ENCODE data around the gene HOXB8. TPM values are rescaled to one million over a fixed set of nuclear protein-coding genes. Genes with fewer than 3 reads are reported as not detected.

HOXB8 gene
- total RNA-seq, 1 donor from 2014 or later: not detected

- Mint-ChIP-seq H3K4me3 (ENCODE audit: unreplicated experiment) (no peak overlapping the region), H3K27ac (ENCODE audit: unreplicated experiment) (no peak overlapping the region)
Observed at GRCh38 chr17:48575673-48576478, 39.2 kb downstream of the HOXB8 start.

DNA sequence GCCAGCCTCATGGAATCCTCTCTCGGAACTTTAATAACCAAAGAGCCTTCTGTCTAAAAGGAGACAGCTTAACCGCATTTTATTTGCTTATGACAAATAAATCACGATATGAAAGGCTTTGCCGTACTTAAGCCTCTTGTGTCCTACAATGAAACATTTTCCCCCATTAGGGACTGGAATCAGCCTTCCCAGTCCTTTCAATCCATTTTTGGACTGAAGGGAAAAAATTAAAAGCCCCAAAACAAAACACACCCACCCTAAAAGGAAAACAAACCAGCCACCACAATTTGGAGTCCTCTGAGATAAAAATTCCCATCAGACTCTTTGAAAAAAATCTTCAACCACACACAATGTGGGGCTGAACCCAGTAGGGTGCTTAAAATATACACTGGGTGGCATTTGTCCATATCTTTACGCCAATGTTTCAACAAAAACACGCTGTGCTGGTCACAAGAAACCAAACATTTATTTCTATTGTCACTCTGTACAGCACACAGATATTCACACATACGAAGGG lies 40.0 kb downstream of the HOXB8 start:
- Mint-ChIP-seq H3K36me3 (ENCODE audit: low read depth) (peaks cover 4% of the 10 kb centered on the region), H3K27ac (ENCODE audit: unreplicated experiment) (no peak overlapping the region), H3K9me3 (ENCODE audit: low read depth) (no peaks in the 10 kb centered on the region), H3K4me1 (ENCODE audit: low read depth) (no peaks in the 10 kb centered on the region), H3K4me3 (ENCODE audit: unreplicated experiment) (no peak overlapping the region), H3K27me3 (ENCODE audit: low read depth) (peaks cover 85% of the 10 kb centered on the region)
- no peak for TF ChIP-seq CTCF (IDR thresholded peaks at IDR 0.05)
- DNase-seq (ENCODE audit: low spot score): no peak

More at GRCh38 chr17:48575673-48576478, 39.2 kb downstream of the HOXB8 start:
- Mint-ChIP-seq H3K4me1 (ENCODE audit: low read depth) (no peaks in the 10 kb centered on the region), H3K36me3 (ENCODE audit: low read depth) (peaks cover 4% of the 10 kb centered on the region), H3K27me3 (ENCODE audit: low read depth) (peaks cover 86% of the 10 kb centered on the region), H3K9me3 (ENCODE audit: low read depth) (no peaks in the 10 kb centered on the region)
- DNase-seq (ENCODE audit: low spot score): no peak
- TF ChIP-seq CTCF (IDR thresholded peaks at IDR 0.05): no peak

DNA sequence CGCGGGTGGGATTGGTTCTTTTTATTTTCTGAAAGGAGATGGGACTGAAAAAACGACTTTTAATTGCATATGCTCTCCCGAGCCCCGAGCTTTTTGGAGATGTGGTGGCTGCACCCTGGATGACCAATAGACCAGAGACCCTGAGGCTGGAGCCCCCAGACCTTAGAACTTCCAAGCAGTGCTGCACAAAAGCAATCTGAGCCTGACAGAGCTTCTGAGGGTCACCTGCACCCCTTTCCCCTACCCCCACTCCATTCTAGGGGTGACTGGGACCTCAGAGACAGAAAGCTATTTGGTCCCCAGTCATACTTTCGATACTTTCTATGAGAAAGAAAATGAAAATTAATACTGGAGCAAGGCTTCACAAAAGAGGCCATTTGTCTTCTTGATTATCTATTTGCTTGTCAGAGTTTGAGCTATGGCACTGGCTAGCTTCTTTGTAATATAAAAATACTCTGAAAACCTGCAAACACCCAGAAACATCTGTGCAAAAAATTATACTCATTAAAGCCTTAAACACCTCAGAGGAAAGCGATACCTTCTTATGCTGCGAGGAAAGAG lies 40.5 kb downstream of the HOXB8 start:
- no peaks in the 10 kb centered on the region for H3K4me1 Mint-ChIP-seq (ENCODE audit: low read depth)
- DNase-seq (ENCODE audit: low spot score): no peak
- no peak overlapping the region for H3K27ac Mint-ChIP-seq (ENCODE audit: unreplicated experiment)
- H3K27me3 Mint-ChIP-seq (ENCODE audit: low read depth): peaks cover 87% of the 10 kb centered on the region
- peaks cover 1% of the 10 kb centered on the region for H3K36me3 Mint-ChIP-seq (ENCODE audit: low read depth)
- no peak overlapping the region for H3K4me3 Mint-ChIP-seq (ENCODE audit: unreplicated experiment)
- H3K9me3 Mint-ChIP-seq (ENCODE audit: low read depth): no peaks in the 10 kb centered on the region
- no peak for TF ChIP-seq CTCF (IDR thresholded peaks at IDR 0.05)

DNA sequence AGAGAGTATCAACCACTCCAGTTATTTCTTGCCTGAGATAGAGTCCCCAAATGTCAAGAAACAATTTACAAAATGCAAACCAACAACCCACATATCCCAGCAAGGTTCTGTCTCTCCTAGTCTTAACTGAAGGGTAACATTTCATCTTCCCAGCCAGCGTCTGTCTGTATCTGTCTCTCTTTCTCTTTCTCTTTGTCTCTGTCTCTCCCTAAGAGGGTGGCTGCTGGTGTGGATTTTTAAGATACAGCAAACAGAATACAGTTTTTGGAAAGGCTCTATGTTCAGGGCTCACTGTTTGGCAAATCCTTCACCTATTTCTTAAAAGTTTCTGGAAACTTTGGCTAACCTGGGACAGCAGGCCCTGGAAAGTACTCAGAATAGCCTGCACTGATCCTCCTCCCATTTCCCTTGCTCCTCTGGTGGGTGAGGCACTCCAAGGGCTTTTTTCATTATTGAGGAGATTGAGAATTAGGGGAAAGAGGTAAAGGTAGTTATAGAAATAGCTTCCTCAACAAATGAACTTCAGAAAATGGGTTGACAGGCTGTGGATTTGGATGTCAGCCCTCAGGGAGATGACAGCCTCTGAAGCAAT lies 43.2 kb downstream of the HOXB8 start:
- Mint-ChIP-seq H3K27ac (ENCODE audit: unreplicated experiment) (no peak overlapping the region), H3K4me1 (ENCODE audit: low read depth) (no peaks in the 10 kb centered on the region), H3K27me3 (ENCODE audit: low read depth) (peaks cover 79% of the 10 kb centered on the region), H3K9me3 (ENCODE audit: low read depth) (no peaks in the 10 kb centered on the region), H3K4me3 (ENCODE audit: unreplicated experiment) (no peak overlapping the region), H3K36me3 (ENCODE audit: low read depth) (no peaks in the 10 kb centered on the region)
- DNase-seq (ENCODE audit: low spot score): no peak
- TF ChIP-seq CTCF (IDR thresholded peaks at IDR 0.05): no peak

- H3K27ac Mint-ChIP-seq (ENCODE audit: unreplicated experiment): no peak overlapping the region
- no peak for TF ChIP-seq CTCF (IDR thresholded peaks at IDR 0.05)
- H3K4me1 Mint-ChIP-seq (ENCODE audit: low read depth): no peaks in the 10 kb centered on the region
- H3K27me3 Mint-ChIP-seq (ENCODE audit: low read depth): peaks cover 76% of the 10 kb centered on the region
- no peak overlapping the region for H3K4me3 Mint-ChIP-seq (ENCODE audit: unreplicated experiment)
- no peaks in the 10 kb centered on the region for H3K36me3 Mint-ChIP-seq (ENCODE audit: low read depth)
- no peak for DNase-seq (ENCODE audit: low spot score)
- no peaks in the 10 kb centered on the region for H3K9me3 Mint-ChIP-seq (ENCODE audit: low read depth)
Observed at GRCh38 chr17:48571024-48571818, 43.9 kb downstream of the HOXB8 start.

Measured in chondrocyte (in vitro differentiated cells).